ENCODE measurements around the gene PPARG.

The PPARG gene

DNA sequence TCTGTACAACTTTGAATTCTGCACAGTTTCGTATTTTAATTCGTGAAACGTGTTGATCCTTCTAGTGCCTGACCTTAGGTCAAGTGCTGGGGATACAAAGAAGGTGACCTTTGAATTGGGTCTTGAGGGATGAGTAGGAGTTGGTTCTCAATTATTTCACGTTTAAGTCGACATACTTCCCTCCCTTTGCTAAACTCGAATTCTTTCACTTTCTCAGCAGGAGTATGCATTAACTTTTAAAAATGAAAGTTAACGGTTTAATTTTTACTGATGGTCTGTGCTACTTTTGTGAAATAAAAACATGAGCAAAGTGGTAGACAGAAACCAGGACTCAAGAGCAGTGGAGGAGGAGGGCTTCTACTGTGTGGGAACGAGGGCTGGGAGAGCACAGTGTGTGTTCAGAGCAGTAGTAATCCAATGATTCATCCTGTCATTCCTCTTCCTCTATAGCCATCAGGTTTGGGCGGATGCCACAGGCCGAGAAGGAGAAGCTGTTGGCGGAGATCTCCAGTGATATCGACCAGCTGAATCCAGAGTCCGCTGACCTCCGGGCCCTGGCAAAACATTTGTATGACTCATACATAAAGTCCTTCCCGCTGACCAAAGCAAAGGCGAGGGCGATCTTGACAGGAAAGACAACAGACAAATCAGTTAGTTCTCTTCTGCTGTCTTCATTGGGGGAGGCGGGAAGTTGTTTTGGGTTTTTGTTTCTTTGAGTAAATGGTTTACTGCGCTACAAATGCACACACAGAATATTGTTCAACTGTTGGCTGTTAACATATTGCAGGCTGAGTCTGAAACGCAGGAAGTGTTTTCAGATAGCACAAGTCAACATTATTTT, 116.8 kb downstream of the PPARG start:
- Histone ChIP-seq H3K27me3 (replicated peaks; ENCODE audit: control insufficient read depth, insufficient read depth, low read length) (no peaks in the 10 kb centered on the region), H3K36me3 (ENCODE audit: control insufficient read depth, insufficient read depth, low read length, severe bottlenecking) (peaks cover 78% of the 10 kb centered on the region), H3K9me3 (ENCODE audit: control insufficient read depth, low read length) (no peaks in the 10 kb centered on the region), H3K4me3 (ENCODE audit: low read length) (peak overlapping the region; percentile 37), H3K4me1 (ENCODE audit: control insufficient read depth, insufficient read depth, low read length) (peaks cover 25% of the 10 kb centered on the region), H3K9ac (ENCODE audit: low read length) (peak overlapping the region; percentile 28)
- DNase-seq (ENCODE audit: low read depth), result no peak

DNA sequence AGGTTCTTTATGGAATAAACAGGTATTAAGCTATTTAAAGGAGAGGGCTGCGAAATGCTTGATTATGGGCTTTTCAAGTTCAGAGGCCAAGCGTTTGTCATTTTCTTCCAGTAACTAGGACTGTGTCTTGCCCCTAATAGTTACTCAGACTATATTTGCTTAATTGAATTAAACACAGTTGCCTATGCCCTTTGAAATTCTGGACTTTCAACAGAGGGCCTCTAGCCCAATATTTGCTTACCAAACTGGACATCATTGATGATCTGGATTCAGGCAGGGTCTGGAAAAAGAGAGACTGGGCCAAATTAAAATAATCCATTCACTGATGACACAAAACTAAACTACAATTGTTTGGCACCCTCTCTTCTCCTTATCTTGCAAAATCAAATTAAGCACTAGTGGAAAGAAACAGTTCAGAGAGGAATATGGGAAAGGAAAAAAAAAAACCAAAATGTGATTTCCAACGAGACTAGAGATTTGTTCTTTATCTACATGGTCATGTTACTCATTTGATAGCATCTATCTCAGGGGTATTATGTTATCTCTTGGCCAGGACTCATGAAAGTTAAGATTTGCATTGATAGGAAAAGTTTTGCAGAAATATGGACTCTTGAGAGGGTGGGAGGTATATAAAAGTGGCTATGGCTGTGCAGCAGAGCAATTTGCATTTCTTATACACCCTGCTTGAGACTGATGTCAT, 120.3 kb downstream of the PPARG start:
- peaks cover 81% of the 10 kb centered on the region for H3K36me3 ChIP-seq (ENCODE audit: control insufficient read depth, insufficient read depth, low read length, severe bottlenecking)
- H3K9me3 ChIP-seq (ENCODE audit: control insufficient read depth, low read length), result no peaks in the 10 kb centered on the region
- H3K9ac ChIP-seq (ENCODE audit: low read length), result no peak overlapping the region
- no peak for DNase-seq (ENCODE audit: low read depth)
- peaks cover 18% of the 10 kb centered on the region for H3K4me1 ChIP-seq (ENCODE audit: control insufficient read depth, insufficient read depth, low read length)
- H3K4me3 ChIP-seq (ENCODE audit: low read length), result no peak overlapping the region
- H3K27me3 ChIP-seq (replicated peaks; ENCODE audit: control insufficient read depth, insufficient read depth, low read length), result no peaks in the 10 kb centered on the region

DNA sequence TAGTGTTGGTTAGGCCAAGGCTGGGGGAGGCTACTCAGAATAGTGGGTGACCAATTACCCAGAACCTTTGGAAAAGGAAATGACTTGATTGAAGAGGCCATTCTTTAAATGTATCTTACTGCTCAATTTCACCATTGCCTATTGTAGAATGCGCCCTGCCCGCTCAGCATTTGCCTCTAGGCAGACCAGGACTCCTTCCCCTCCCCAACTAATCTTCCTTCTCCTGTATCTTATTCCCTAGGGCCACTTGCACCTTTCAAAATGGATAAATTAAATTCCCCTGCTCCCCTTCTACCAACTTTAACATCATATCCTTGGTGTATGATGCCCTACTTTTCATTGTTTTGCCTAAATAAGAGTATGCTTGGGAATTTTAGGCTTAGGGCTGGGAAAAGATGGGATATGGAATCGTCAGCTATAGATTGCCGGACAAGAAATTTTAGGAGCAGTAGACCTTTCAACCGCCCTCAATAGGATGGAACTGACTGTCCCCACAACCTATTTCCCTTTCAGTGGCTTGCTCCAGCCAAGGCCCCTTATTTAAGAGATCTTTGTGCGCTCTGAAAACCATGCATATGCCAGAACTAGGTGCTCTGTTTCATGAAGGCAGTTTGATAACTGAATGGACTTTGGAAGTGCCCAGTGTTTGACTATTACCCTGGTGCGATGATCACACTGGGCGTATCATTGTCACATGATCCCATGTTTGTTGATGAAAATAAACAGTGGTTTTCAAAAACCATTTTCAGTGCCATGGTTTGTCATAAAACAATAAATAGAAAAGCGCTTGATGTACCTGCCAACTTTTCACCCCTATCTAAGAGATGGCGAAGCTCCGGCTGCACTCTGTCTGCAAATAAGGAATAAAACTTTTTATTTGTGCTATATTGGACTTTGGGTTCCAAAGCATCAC, 121.1 kb downstream of the PPARG start:
- Histone ChIP-seq H3K9me3 (ENCODE audit: control insufficient read depth, low read length) (no peaks in the 10 kb centered on the region), H3K27me3 (replicated peaks; ENCODE audit: control insufficient read depth, insufficient read depth, low read length) (no peaks in the 10 kb centered on the region), H3K36me3 (ENCODE audit: control insufficient read depth, insufficient read depth, low read length, severe bottlenecking) (peaks cover 78% of the 10 kb centered on the region), H3K9ac (ENCODE audit: low read length) (no peak overlapping the region), H3K4me3 (ENCODE audit: low read length) (no peak overlapping the region), H3K4me1 (ENCODE audit: control insufficient read depth, insufficient read depth, low read length) (peaks cover 16% of the 10 kb centered on the region)
- DNase-seq (ENCODE audit: low read depth), result no peak

DNA sequence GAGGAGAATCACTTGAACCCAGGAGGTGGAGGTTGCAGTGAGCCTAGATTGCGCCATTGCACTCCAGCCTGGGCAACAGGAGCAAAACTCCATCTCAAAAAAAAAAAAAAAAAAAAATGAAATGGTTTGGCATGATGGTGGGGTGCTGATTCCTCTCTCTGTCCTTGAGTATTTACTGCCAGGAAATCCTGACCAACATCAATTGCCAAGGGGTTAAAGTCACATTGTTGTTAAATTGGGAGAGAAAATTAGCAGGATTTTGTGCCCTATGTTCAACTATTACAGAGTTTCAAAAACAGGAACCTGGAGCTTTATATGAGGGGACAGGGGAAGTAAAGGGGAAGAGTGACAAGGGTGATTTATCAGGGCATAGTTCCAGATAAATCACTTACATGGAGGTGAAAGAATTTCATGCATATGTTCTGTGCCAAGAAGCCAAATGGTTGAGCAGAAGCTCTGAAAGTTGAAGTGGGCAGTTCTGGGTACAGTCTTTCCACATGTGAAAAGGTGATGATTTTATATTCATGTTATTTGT, 124.9 kb downstream of the PPARG start:
- H3K36me3 ChIP-seq (ENCODE audit: control insufficient read depth, insufficient read depth, low read length, severe bottlenecking), result peaks cover 73% of the 10 kb centered on the region
- no peak overlapping the region for H3K4me3 ChIP-seq (ENCODE audit: low read length)
- H3K4me1 ChIP-seq (ENCODE audit: control insufficient read depth, insufficient read depth, low read length), result peaks cover 24% of the 10 kb centered on the region
- no peaks in the 10 kb centered on the region for H3K27me3 ChIP-seq (replicated peaks; ENCODE audit: control insufficient read depth, insufficient read depth, low read length)
- no peaks in the 10 kb centered on the region for H3K9me3 ChIP-seq (ENCODE audit: control insufficient read depth, low read length)
- no peak overlapping the region for H3K9ac ChIP-seq (ENCODE audit: low read length)
- DNase-seq (ENCODE audit: low read depth), result no peak

DNA sequence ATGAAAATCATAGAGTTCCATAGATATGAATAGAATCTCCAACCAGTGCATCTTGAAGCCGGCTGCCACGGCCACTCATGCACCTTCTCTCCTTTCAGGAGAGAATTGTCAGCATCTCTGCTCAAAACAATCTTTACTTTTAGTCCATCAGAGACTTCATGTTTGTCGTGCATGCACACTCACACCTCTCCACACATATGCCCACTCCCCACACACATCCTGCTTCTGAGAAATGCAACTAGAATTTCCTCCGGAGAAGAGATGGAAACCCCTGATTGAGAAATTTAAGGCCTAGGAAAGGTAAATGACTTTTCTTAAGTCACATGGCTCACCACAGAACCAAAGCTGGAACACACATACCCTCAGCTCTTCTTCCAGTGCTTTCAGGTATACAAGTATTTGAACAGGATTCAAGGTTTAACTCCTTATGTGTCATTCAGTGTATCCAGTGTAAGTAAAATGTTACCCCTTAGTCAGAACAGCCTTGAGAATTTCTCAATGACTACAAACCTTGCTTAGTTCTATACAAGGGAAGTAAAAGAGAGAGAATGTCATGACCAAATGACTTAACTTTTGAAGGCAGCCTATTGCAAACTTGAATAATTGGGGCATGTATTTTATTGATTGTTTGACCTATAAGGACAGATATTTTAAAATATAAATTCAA, 126.3 kb downstream of the PPARG start:
- peaks cover 65% of the 10 kb centered on the region for H3K36me3 ChIP-seq (ENCODE audit: control insufficient read depth, insufficient read depth, low read length, severe bottlenecking)
- no peak for DNase-seq (ENCODE audit: low read depth)
- peaks cover 28% of the 10 kb centered on the region for H3K4me1 ChIP-seq (ENCODE audit: control insufficient read depth, insufficient read depth, low read length)
- H3K9me3 ChIP-seq (ENCODE audit: control insufficient read depth, low read length), result no peaks in the 10 kb centered on the region
- no peak overlapping the region for H3K9ac ChIP-seq (ENCODE audit: low read length)
- no peak overlapping the region for H3K4me3 ChIP-seq (ENCODE audit: low read length)
- no peaks in the 10 kb centered on the region for H3K27me3 ChIP-seq (replicated peaks; ENCODE audit: control insufficient read depth, insufficient read depth, low read length)

DNA sequence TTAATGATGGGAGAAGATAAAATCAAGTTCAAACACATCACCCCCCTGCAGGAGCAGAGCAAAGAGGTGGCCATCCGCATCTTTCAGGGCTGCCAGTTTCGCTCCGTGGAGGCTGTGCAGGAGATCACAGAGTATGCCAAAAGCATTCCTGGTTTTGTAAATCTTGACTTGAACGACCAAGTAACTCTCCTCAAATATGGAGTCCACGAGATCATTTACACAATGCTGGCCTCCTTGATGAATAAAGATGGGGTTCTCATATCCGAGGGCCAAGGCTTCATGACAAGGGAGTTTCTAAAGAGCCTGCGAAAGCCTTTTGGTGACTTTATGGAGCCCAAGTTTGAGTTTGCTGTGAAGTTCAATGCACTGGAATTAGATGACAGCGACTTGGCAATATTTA, 127.9 kb downstream of the PPARG start:
- Histone ChIP-seq H3K36me3 (ENCODE audit: control insufficient read depth, insufficient read depth, low read length, severe bottlenecking) (peaks cover 59% of the 10 kb centered on the region), H3K9ac (ENCODE audit: low read length) (no peak overlapping the region), H3K4me1 (ENCODE audit: control insufficient read depth, insufficient read depth, low read length) (peaks cover 44% of the 10 kb centered on the region), H3K9me3 (ENCODE audit: control insufficient read depth, low read length) (no peaks in the 10 kb centered on the region), H3K27me3 (replicated peaks; ENCODE audit: control insufficient read depth, insufficient read depth, low read length) (no peaks in the 10 kb centered on the region), H3K4me3 (ENCODE audit: low read length) (no peak overlapping the region)
- no peak for DNase-seq (ENCODE audit: low read depth)

DNA sequence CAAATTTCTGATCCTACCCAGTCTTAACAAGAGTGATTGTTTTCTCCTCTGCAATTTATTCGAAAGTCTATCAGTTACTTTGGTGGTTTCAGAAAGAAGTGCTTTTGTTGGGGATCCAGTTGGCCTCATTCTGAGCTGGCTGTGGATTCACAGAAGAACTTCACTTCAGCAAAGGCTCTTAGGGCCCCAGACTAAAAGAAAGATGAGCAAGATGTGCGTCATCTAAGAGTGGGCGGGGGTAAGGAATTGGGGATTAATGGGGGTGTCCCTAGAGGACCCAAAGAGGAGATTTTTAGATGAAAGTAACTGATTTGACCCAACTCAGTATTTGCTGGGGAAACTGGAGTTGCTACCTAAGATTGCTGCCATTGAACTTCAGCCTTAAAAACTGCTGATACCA, 131.5 kb downstream of the PPARG start:
- Histone ChIP-seq H3K9me3 (ENCODE audit: control insufficient read depth, low read length) (no peaks in the 10 kb centered on the region), H3K36me3 (ENCODE audit: control insufficient read depth, insufficient read depth, low read length, severe bottlenecking) (peaks cover 71% of the 10 kb centered on the region), H3K9ac (ENCODE audit: low read length) (no peak overlapping the region), H3K4me3 (ENCODE audit: low read length) (no peak overlapping the region), H3K4me1 (ENCODE audit: control insufficient read depth, insufficient read depth, low read length) (peaks cover 65% of the 10 kb centered on the region), H3K27me3 (replicated peaks; ENCODE audit: control insufficient read depth, insufficient read depth, low read length) (no peaks in the 10 kb centered on the region)
- DNase-seq (ENCODE audit: low read depth), result no peak

DNA sequence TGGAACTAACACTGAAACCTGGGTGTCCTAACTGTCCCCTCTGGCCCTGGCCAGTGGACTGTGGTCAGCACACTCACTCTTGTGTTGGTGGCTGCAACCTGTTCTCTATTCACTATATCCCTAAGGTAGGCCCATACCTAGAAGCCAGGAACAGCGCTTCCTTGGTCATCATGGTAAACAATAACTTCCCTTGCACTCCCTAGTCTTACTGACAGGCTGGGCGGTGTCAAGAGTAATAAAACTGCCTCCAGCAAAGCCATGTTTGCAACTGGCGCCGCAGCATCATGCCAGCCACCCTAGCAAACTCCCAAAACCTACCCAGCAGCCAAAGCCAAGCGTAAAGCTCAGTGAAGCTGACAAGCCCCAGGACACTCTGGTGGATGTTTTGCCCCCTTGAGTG, 132.3 kb downstream of the PPARG start:
- DNase-seq (ENCODE audit: low read depth), result no peak
- H3K9me3 ChIP-seq (ENCODE audit: control insufficient read depth, low read length), result no peaks in the 10 kb centered on the region
- peaks cover 65% of the 10 kb centered on the region for H3K4me1 ChIP-seq (ENCODE audit: control insufficient read depth, insufficient read depth, low read length)
- H3K27me3 ChIP-seq (replicated peaks; ENCODE audit: control insufficient read depth, insufficient read depth, low read length), result no peaks in the 10 kb centered on the region
- H3K9ac ChIP-seq (ENCODE audit: low read length), result peak overlapping the region; percentile 0
- no peak overlapping the region for H3K4me3 ChIP-seq (ENCODE audit: low read length)
- peaks cover 74% of the 10 kb centered on the region for H3K36me3 ChIP-seq (ENCODE audit: control insufficient read depth, insufficient read depth, low read length, severe bottlenecking)

DNA sequence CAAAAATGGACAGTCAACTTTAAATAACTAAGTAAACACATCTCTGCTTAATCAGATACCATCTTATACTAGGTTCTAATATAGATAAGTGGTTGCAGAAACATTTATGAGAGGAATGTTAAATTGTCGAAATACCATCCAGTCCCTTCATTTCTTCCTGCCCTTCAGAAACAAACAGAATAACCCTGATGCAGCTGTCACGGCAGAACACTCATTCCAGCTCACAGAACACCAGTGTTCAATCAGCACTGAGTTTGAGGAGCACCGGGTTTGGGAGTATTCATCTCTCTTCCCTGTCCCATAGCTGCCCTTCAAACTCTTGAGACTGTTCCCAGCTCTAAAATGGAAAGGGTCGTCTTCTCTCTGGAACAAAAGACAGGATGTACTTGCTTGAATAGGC, 134.3 kb downstream of the PPARG start:
- Histone ChIP-seq H3K4me3 (ENCODE audit: low read length) (no peak overlapping the region), H3K9me3 (ENCODE audit: control insufficient read depth, low read length) (no peaks in the 10 kb centered on the region), H3K9ac (ENCODE audit: low read length) (no peak overlapping the region), H3K27me3 (replicated peaks; ENCODE audit: control insufficient read depth, insufficient read depth, low read length) (no peaks in the 10 kb centered on the region), H3K36me3 (ENCODE audit: control insufficient read depth, insufficient read depth, low read length, severe bottlenecking) (peaks cover 72% of the 10 kb centered on the region), H3K4me1 (ENCODE audit: control insufficient read depth, insufficient read depth, low read length) (peaks cover 65% of the 10 kb centered on the region)
- no peak for DNase-seq (ENCODE audit: low read depth)

DNA sequence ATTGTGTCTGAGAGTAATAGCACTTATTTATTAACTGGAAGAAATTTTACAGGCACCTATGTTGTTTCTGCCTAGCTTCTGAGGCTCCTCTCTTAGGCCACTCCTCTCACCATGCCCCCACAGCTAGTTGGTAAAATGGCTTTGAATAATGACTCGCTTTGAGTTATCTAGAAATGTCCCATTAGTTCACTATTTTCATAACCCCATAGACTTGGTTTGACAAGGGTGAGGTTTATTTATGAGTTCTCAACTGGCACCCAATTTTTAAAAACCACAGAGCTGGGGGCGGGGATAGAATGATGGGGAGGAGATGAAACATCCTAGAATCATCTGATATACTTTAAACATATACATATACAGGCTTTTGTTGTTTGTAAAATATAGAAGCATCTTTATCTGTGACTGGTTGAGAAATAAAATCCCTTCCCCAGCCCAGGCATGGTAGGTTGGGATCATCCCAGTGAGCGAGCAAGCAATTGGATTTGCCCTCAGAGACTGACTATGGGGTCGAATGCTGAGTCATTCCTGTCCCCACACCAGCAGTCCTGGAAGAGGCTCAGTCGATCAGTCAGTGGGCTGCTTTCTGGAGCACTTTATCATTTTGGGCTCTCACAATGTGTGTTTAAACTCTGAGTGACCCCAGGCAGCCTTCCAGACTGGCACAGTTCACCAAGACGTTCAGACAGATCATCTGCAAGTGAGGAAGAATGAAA, 135.2 kb downstream of the PPARG start:
- H3K9ac ChIP-seq (ENCODE audit: low read length), result no peak overlapping the region
- peak; percentile 26 for DNase-seq (ENCODE audit: low read depth)
- H3K36me3 ChIP-seq (ENCODE audit: control insufficient read depth, insufficient read depth, low read length, severe bottlenecking), result peaks cover 75% of the 10 kb centered on the region
- no peaks in the 10 kb centered on the region for H3K27me3 ChIP-seq (replicated peaks; ENCODE audit: control insufficient read depth, insufficient read depth, low read length)
- no peak overlapping the region for H3K4me3 ChIP-seq (ENCODE audit: low read length)
- H3K9me3 ChIP-seq (ENCODE audit: control insufficient read depth, low read length), result no peaks in the 10 kb centered on the region
- H3K4me1 ChIP-seq (ENCODE audit: control insufficient read depth, insufficient read depth, low read length), result peaks cover 64% of the 10 kb centered on the region

Measured in adipocyte (in vitro differentiated cells).